ENCODE results near the gene MASP2.

- no peak for TF ChIP-seq CTCF (IDR thresholded peaks at IDR 0.05)
- no peak for TF ChIP-seq POLR2A (IDR thresholded peaks at IDR 0.05)
Measured at GRCh38 chr1:11013160-11013531, 33.9 kb downstream of the MASP2 start.

All from tibial nerve (tissue), 3 donors.